K562 treated with DMSO at 1 percent for 12 hours (cell line): ENCODE data around the gene ATP5F1B. TPM values are rescaled to one million over a fixed set of nuclear protein-coding genes. Genes with fewer than 3 reads are reported as not detected.

Experiments used
- total RNA-seq: library from RNA; unstranded; fragments of 300-600 nt; gene quantifications from 2 replicates; pipeline ENCODE4 v1.2.3, GENCODE V29; 2022; ENCODE audit not compliant: insufficient read depth

The ATP5F1B gene
- 752 and 889 TPM in 2 replicates for total RNA-seq

DNA sequence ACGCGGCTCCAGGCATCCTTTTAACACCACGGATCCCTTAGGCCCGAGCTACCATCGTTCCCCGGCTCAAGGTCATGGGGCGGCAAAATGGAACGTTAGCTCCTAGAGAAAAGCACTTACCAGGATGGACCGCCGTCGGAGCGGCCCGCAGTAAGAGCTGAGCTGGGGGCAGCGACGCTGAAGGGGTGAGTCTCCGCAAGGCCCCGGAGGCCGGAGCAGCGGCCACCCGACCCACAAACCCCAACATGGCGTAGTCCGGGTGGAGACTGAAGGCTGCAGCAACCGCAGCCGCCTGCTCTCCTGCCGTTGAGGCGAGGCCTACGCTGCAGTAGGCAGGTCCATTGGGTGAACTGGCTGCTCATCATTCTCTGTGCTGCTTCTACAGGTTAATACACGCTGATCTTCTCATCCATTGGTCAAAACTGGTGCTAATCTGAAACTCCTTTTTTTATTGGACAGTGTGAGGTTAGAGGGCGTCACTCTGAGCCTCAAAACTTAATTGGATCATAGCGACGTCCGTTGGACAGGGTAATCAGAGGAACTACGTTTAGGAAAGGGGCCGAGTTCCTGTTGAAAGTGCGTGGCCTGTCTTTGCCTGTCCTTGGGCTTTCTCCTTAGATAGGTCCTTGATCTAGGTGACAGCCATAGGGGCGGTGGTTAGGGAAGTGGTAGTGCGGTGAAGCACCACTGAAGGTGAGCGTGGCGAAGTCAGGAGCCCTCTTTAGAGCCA is at the start of gene ATP5F1B:
TSS of gene ATP5F1B (minus strand) at position 268 of the 730 bp plus-strand sequence. CDS start at position 247, 21 bp downstream.

DNA sequence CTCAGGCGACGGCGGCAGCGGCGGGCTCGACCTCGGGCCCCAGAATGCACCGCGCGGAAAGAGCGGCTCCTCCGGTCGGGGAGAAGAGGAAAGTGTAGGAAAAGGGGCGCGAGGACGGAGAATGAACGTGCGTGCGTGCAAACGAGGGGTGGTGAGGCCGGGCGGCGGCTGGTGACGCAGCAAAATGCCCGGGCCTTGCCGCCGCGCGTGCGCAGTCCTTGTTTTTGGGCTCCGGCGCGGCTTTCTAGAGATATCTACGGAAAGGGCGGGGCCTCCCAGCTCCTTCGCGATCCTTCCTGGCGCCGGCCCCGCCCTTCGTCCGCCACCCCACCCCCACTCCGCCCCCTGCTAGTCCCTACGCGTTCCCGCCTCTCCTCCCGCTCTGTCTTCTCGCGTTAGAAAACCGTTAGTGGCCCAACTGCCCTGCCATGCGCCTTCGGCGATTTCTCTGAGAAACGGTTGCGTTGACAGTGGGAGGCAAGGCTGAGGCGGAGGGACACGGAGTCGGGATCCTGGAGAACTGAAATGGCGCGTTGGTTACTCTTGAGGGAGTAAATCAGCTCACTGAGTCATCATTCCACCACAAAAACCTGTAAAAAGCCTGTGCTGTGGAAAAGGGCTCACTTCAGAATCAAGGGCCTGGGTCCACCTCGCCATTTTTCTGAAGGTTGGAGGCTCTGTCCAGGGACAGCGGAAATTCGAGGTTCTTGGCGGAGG is 42.5 kb upstream of the ATP5F1B start, which contains the start of gene PTGES3:
TSS of gene PTGES3 (minus strand) at position 156 of the 717 bp plus-strand sequence. CDS start 285 bp downstream, outside the sequence.

DNA sequence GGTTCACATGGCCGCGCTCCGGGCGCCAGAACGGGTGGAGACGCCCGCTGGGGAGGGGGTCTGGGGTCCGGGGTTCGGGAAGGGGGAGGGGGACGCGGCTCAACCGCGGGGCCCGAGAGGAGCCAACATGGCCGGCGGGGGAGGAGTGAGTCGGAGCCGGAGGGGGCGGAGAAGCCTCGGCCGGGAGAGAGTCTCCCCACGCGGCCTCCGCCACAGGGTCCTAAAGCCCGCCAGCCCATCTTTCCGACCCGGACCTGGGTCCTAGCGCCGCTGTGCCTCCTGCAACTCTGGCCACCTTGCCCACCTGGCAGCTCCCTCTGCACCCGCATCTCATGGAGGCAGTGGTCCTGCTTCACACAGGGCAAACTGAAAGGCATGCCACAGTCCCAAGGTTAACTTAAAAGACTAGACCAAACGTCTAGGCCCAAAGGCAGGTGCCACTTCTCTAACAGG is 15.6 kb downstream of the ATP5F1B start, which contains the start of gene BAZ2A:
TSS of gene BAZ2A (minus strand) at position 147 of the 453 bp plus-strand sequence. CDS start 12,796 bp downstream, outside the sequence.

Other genes starting within 250 kb of the ATP5F1B start
- 20.4 and 51.5 TPM in 2 replicates for gene TIMELESS, start 196.6 kb downstream of the ATP5F1B start, total RNA-seq
- not detected in 2 replicates for gene MIP, start 191.3 kb downstream of the ATP5F1B start, total RNA-seq
- 0.66 and 1.9 TPM in 2 replicates for gene SPRYD4, start 177.4 kb downstream of the ATP5F1B start, total RNA-seq
- gene GLS2, start 157.8 kb downstream of the ATP5F1B start, total RNA-seq = not detected in 2 replicates
- 0.35 and 1.0 TPM in 2 replicates for gene RBMS2, start 124.2 kb downstream of the ATP5F1B start, total RNA-seq
- 11.9 and 73.8 TPM in 2 replicates for gene BAZ2A, start 15.7 kb downstream of the ATP5F1B start, total RNA-seq
- gene PTGES3, start 42.3 kb upstream of the ATP5F1B start, total RNA-seq = 166 and 299 TPM in 2 replicates
- 1,700 and 2,209 TPM in 2 replicates for gene NACA, start 79.3 kb upstream of the ATP5F1B start, total RNA-seq
- gene PRIM1, start 106.3 kb upstream of the ATP5F1B start, total RNA-seq = 40.2 and 81.2 TPM in 2 replicates
- gene HSD17B6, start 117.3 kb upstream of the ATP5F1B start, total RNA-seq = 0.75 TPM in 1 of 2 replicates, not detected in the other